Uterus (tissue), 2 donors: Measurements from ENCODE around the gene KRTAP5-2.

Source experiments
- POLR2A ChIP-seq, 2 donors: fragments of 450-650 bp; IDR thresholded peaks; one replicate each; pipeline ENCODE4 v1.6.1; 2016; ENCODE audit warnings: antibody characterized with exemption in 2 of 2, mild to moderate bottlenecking in 1 of 2, moderate library complexity in 1 of 2
- TF ChIP-seq, protein P1 (sequence below), 4 experiments: fragments of 200-600 bp in 2 of 4; fragments of 450-650 bp in 2 of 4; sonication (generic) in 2 of 4; IDR thresholded peaks; one replicate each; pipeline ENCODE4 v1.5.1; 2016 to 2019; ENCODE audit warnings: antibody characterized with exemption in 4 of 4, mild to moderate bottlenecking in 2 of 4, moderate library complexity in 1 of 4

DNA sequence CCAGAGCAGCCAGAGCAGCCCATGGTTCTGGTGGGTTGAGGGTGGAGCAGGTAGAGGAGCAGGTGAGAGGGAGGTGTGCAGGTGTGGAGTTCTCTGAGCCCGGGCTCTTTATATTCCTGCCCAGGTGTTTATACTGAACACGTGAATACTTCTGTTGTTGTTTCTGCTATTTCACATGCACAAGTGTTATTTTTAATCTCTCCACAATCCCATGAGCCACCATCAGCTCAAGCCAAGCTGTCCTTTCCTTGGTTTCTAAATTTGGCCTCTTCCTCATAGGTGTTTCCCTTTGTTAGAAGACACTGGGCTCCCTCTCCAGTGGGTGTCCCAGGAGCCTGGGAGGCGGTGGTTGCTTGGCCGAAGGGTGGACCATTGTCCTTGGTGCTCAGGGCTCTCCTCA, 10.3 kb upstream of the KRTAP5-2 start, which contains the start of gene KRTAP5-3:
- TF ChIP-seq, protein P1, sequence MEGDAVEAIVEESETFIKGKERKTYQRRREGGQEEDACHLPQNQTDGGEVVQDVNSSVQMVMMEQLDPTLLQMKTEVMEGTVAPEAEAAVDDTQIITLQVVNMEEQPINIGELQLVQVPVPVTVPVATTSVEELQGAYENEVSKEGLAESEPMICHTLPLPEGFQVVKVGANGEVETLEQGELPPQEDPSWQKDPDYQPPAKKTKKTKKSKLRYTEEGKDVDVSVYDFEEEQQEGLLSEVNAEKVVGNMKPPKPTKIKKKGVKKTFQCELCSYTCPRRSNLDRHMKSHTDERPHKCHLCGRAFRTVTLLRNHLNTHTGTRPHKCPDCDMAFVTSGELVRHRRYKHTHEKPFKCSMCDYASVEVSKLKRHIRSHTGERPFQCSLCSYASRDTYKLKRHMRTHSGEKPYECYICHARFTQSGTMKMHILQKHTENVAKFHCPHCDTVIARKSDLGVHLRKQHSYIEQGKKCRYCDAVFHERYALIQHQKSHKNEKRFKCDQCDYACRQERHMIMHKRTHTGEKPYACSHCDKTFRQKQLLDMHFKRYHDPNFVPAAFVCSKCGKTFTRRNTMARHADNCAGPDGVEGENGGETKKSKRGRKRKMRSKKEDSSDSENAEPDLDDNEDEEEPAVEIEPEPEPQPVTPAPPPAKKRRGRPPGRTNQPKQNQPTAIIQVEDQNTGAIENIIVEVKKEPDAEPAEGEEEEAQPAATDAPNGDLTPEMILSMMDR (IDR thresholded peaks at IDR 0.05): no peak
- TF ChIP-seq POLR2A (IDR thresholded peaks at IDR 0.05): no peak
